GM12872 (cell line): Measurements from ENCODE around the gene FAM83F.

Experiments
- CTCF ChIP-seq: IDR thresholded peaks from 3 replicates; pipeline ENCODE4 v1.5.1; 2011; ENCODE audit warnings: low read depth, mild to moderate bottlenecking, low read length, moderate library complexity; ENCODE audit not compliant: insufficient read depth

The FAM83F gene

GRCh38 chr22:40001106-40001505 lies 6.4 kb downstream of the FAM83F start:
- no peak for TF ChIP-seq CTCF

- TF ChIP-seq CTCF: no peak
Observed at GRCh38 chr22:40001800-40002577, 7.2 kb downstream of the FAM83F start.

GRCh38 chr22:40002935-40003715 lies 8.4 kb downstream of the FAM83F start:
- no peak for TF ChIP-seq CTCF

- no peak for TF ChIP-seq CTCF
Observed at GRCh38 chr22:40004836-40005235, 10.1 kb downstream of the FAM83F start.

- TF ChIP-seq CTCF: no peak
Observed at GRCh38 chr22:40006641-40007040, 11.9 kb downstream of the FAM83F start.

GRCh38 chr22:40007853-40008710 lies 13.3 kb downstream of the FAM83F start:
- TF ChIP-seq CTCF: no peak
